ENCODE measurements around the gene IQCC.

Gene IQCC

DNA sequence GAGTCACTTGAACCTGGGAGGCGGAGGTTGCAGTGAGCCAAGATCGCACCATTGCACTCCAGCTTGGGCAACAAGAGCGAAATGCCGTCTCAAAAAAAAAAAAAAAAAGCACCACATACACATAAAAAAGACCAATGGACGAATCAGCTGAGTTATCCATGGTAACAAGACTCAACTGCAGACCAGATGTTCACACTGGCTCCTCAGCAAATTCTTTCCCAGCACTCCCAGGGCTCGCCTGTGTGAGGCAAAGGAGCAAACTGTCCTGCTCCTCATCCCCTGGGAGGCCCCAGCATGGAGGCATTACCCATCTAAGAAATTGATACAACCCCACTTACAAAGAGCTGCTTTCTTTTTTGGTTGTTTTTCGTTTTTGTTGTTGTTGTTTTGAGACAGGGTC lies 13.6 kb downstream of the IQCC start:
- Histone ChIP-seq H3K4me3 (ENCODE audit: low read depth, low read length) (no peak overlapping the region), H3K4me1 (no peaks in the 10 kb centered on the region), H3K36me3 (peaks cover under 1% of the 10 kb centered on the region; the same call in 1 of the 2 replicates), H3K9me3 (no peaks in the 10 kb centered on the region), H3K27me3 (no peaks in the 10 kb centered on the region)
- no peak for DNase-seq
- TF ChIP-seq, protein P1, sequence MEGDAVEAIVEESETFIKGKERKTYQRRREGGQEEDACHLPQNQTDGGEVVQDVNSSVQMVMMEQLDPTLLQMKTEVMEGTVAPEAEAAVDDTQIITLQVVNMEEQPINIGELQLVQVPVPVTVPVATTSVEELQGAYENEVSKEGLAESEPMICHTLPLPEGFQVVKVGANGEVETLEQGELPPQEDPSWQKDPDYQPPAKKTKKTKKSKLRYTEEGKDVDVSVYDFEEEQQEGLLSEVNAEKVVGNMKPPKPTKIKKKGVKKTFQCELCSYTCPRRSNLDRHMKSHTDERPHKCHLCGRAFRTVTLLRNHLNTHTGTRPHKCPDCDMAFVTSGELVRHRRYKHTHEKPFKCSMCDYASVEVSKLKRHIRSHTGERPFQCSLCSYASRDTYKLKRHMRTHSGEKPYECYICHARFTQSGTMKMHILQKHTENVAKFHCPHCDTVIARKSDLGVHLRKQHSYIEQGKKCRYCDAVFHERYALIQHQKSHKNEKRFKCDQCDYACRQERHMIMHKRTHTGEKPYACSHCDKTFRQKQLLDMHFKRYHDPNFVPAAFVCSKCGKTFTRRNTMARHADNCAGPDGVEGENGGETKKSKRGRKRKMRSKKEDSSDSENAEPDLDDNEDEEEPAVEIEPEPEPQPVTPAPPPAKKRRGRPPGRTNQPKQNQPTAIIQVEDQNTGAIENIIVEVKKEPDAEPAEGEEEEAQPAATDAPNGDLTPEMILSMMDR (IDR thresholded peaks at IDR 0.05; ENCODE audit: low read depth, low read length) = no peak

GRCh38 chr1:32220746-32221580 lies 15.5 kb downstream of the IQCC start:
- TF ChIP-seq, protein P1 (IDR thresholded peaks at IDR 0.05; ENCODE audit: low read depth, low read length) = no peak
- Histone ChIP-seq H3K4me1 (no peaks in the 10 kb centered on the region), H3K27me3 (no peaks in the 10 kb centered on the region), H3K9me3 (no peaks in the 10 kb centered on the region), H3K36me3 (peaks cover 10% of the 10 kb centered on the region), H3K4me3 (ENCODE audit: low read depth, low read length) (peak overlapping the region; percentile 88)
- no peak for DNase-seq

DNA sequence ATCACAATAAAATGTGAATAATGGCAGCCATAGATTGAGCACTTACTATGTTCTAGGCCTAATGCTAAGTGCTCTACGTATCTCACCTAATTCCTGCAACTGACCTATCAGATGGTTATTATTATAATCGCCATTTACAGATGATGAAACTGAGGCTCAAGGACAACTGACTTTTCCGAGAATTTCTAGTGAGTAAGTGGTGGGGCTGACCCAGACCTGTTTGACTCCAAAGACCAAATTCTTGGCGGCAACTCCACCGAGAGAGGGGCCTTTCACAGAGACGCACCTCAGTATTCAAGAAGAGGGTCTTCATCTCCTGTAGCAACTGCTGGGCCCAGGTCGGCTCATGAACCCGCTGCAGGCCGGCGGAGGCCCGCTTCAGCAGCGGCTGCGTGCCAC lies 16.1 kb downstream of the IQCC start:
- TF ChIP-seq, protein P1 (IDR thresholded peaks at IDR 0.05; ENCODE audit: low read depth, low read length) = no peak
- H3K27me3 ChIP-seq = no peaks in the 10 kb centered on the region
- peak overlapping the region; percentile 88 for H3K4me3 ChIP-seq (ENCODE audit: low read depth, low read length)
- H3K36me3 ChIP-seq = peaks cover 10% of the 10 kb centered on the region
- H3K4me1 ChIP-seq = no peaks in the 10 kb centered on the region
- no peaks in the 10 kb centered on the region for H3K9me3 ChIP-seq
- no peak for DNase-seq

GRCh38 chr1:32221980-32222755 lies 16.7 kb downstream of the IQCC start, which contains the start of the genes EIF3I and TMEM234:
EIF3I (plus strand) TSS chr1:32222407; CDS start chr1:32222442, 35 bp downstream.
TMEM234 (minus strand) TSS chr1:32222353; CDS start chr1:32222322, 31 bp downstream.
- Histone ChIP-seq H3K27me3 (no peaks in the 10 kb centered on the region), H3K4me1 (no peaks in the 10 kb centered on the region), H3K4me3 (ENCODE audit: low read depth, low read length) (peak within 1 kb of the TSS; percentile 88), H3K36me3 (peaks cover 10% of the 10 kb centered on the region), H3K9me3 (no peaks in the 10 kb centered on the region)
- DNase-seq = peak; percentile 84
- TF ChIP-seq, protein P1 (IDR thresholded peaks at IDR 0.05; ENCODE audit: low read depth, low read length) = no peak

GRCh38 chr1:32223683-32224082 lies 18.2 kb downstream of the IQCC start:
- no peak for DNase-seq
- Histone ChIP-seq H3K36me3 (peaks cover 10% of the 10 kb centered on the region), H3K4me1 (no peaks in the 10 kb centered on the region), H3K9me3 (no peaks in the 10 kb centered on the region), H3K27me3 (no peaks in the 10 kb centered on the region), H3K4me3 (ENCODE audit: low read depth, low read length) (no peak overlapping the region)
- TF ChIP-seq, protein P1 (IDR thresholded peaks at IDR 0.05; ENCODE audit: low read depth, low read length) = no peak

All from BE2C (cell line).